ENCODE measurements around the gene RAP1GAP2.

The RAP1GAP2 gene

GRCh38 chr17:2802574-2802973 is 6.3 kb downstream of the RAP1GAP2 start:
- H2BK120ac ChIP-seq (ENCODE audit: insufficient read depth, low read length, poor library complexity): no peak overlapping the region
- no peaks in the 10 kb centered on the region for H3K79me2 ChIP-seq (ENCODE audit: control insufficient read depth, insufficient read depth, low read length, poor library complexity)
- no peak overlapping the region for H4K12ac ChIP-seq (ENCODE audit: low read depth, low read length)
- no peak overlapping the region for H2AK5ac ChIP-seq (ENCODE audit: low read length)
- H2AFZ ChIP-seq (ENCODE audit: insufficient read depth, low read length, poor library complexity): no peak overlapping the region
- DNase-seq: no peak
- H3K4me3 ChIP-seq (ENCODE audit: low read depth, low read length): no peak overlapping the region
- H2BK12ac ChIP-seq (ENCODE audit: low read length): no peak overlapping the region
- no peaks in the 10 kb centered on the region for H3K27me3 ChIP-seq (ENCODE audit: insufficient read depth, low read length)
- H3K9ac ChIP-seq (ENCODE audit: low read length): no peak overlapping the region
- no peaks in the 10 kb centered on the region for H3K4me1 ChIP-seq (ENCODE audit: control insufficient read depth in 1 of 2, insufficient read depth in 2 of 2, low read length in 2 of 2)
- no peak overlapping the region for H3K4me2 ChIP-seq (ENCODE audit: low read length)
- no peak overlapping the region for H3K14ac ChIP-seq (ENCODE audit: low read length)
- H3K36me3 ChIP-seq (ENCODE audit: control insufficient read depth in 1 of 2, insufficient read depth in 2 of 2, low read length in 2 of 2): no peaks in the 10 kb centered on the region
- peaks cover 2% of the 10 kb centered on the region for H3K9me3 ChIP-seq (ENCODE audit: insufficient read depth, low read depth, low read length)
- WGBS (ENCODE audit: extremely low coverage, insufficient coverage, insufficient read length): no CpG with 5 or more reads among the region's 8 CpGs
- H4K8ac ChIP-seq (ENCODE audit: low read depth, low read length): no peak overlapping the region
- no peak overlapping the region for H3K23ac ChIP-seq (ENCODE audit: low read length)
- H4K91ac ChIP-seq (ENCODE audit: low read depth, low read length): no peak overlapping the region
- no peak overlapping the region for H3K4ac ChIP-seq (ENCODE audit: low read depth, low read length)
- no peak overlapping the region for H3K18ac ChIP-seq (ENCODE audit: low read length)
- no peaks in the 10 kb centered on the region for H3K79me1 ChIP-seq (ENCODE audit: low read length)
- no peak overlapping the region for H2BK5ac ChIP-seq (ENCODE audit: low read depth, low read length, poor library complexity)
- no peak overlapping the region for H3K27ac ChIP-seq (ENCODE audit: low read depth, low read length)

GRCh38 chr17:2803386-2803785 is 7.1 kb downstream of the RAP1GAP2 start:
- no peak overlapping the region for H2BK120ac ChIP-seq (ENCODE audit: insufficient read depth, low read length, poor library complexity)
- H3K79me2 ChIP-seq (ENCODE audit: control insufficient read depth, insufficient read depth, low read length, poor library complexity): no peaks in the 10 kb centered on the region
- H3K79me1 ChIP-seq (ENCODE audit: low read length): no peaks in the 10 kb centered on the region
- no peak overlapping the region for H2AK5ac ChIP-seq (ENCODE audit: low read length)
- no peak overlapping the region for H3K18ac ChIP-seq (ENCODE audit: low read length)
- H3K14ac ChIP-seq (ENCODE audit: low read length): no peak overlapping the region
- no peaks in the 10 kb centered on the region for H3K36me3 ChIP-seq (ENCODE audit: control insufficient read depth in 1 of 2, insufficient read depth in 2 of 2, low read length in 2 of 2)
- no peaks in the 10 kb centered on the region for H3K27me3 ChIP-seq (ENCODE audit: insufficient read depth, low read length)
- no peak overlapping the region for H2BK5ac ChIP-seq (ENCODE audit: low read depth, low read length, poor library complexity)
- H2BK12ac ChIP-seq (ENCODE audit: low read length): no peak overlapping the region
- no peak overlapping the region for H3K9ac ChIP-seq (ENCODE audit: low read length)
- no peak overlapping the region for H3K4ac ChIP-seq (ENCODE audit: low read depth, low read length)
- no peak overlapping the region for H3K23ac ChIP-seq (ENCODE audit: low read length)
- H3K4me2 ChIP-seq (ENCODE audit: low read length): no peak overlapping the region
- H3K27ac ChIP-seq (ENCODE audit: low read depth, low read length): no peak overlapping the region
- no peak for DNase-seq
- WGBS (ENCODE audit: extremely low coverage, insufficient coverage, insufficient read length): no CpG with 5 or more reads among the region's 14 CpGs
- no peak overlapping the region for H4K91ac ChIP-seq (ENCODE audit: low read depth, low read length)
- no peak overlapping the region for H4K12ac ChIP-seq (ENCODE audit: low read depth, low read length)
- no peak overlapping the region for H3K4me3 ChIP-seq (ENCODE audit: low read depth, low read length)
- H4K8ac ChIP-seq (ENCODE audit: low read depth, low read length): no peak overlapping the region
- no peaks in the 10 kb centered on the region for H3K9me3 ChIP-seq (ENCODE audit: insufficient read depth, low read depth, low read length)
- no peaks in the 10 kb centered on the region for H3K4me1 ChIP-seq (ENCODE audit: control insufficient read depth in 1 of 2, insufficient read depth in 2 of 2, low read length in 2 of 2)
- no peak overlapping the region for H2AFZ ChIP-seq (ENCODE audit: insufficient read depth, low read length, poor library complexity)

- H3K9me3 ChIP-seq (ENCODE audit: insufficient read depth, low read depth, low read length): no peaks in the 10 kb centered on the region
- no peak overlapping the region for H3K9ac ChIP-seq (ENCODE audit: low read length)
- no peaks in the 10 kb centered on the region for H3K36me3 ChIP-seq (ENCODE audit: control insufficient read depth in 1 of 2, insufficient read depth in 2 of 2, low read length in 2 of 2)
- no peak overlapping the region for H3K23ac ChIP-seq (ENCODE audit: low read length)
- no peak for DNase-seq
- no peak overlapping the region for H4K8ac ChIP-seq (ENCODE audit: low read depth, low read length)
- no peaks in the 10 kb centered on the region for H3K79me1 ChIP-seq (ENCODE audit: low read length)
- H4K12ac ChIP-seq (ENCODE audit: low read depth, low read length): no peak overlapping the region
- no peak overlapping the region for H2BK12ac ChIP-seq (ENCODE audit: low read length)
- no peak overlapping the region for H2AK5ac ChIP-seq (ENCODE audit: low read length)
- H2BK120ac ChIP-seq (ENCODE audit: insufficient read depth, low read length, poor library complexity): no peak overlapping the region
- no peak overlapping the region for H4K91ac ChIP-seq (ENCODE audit: low read depth, low read length)
- WGBS (ENCODE audit: extremely low coverage, insufficient coverage, insufficient read length): no CpG with 5 or more reads among the region's 4 CpGs
- no peak overlapping the region for H3K4me3 ChIP-seq (ENCODE audit: low read depth, low read length)
- H3K27ac ChIP-seq (ENCODE audit: low read depth, low read length): no peak overlapping the region
- no peak overlapping the region for H3K4ac ChIP-seq (ENCODE audit: low read depth, low read length)
- no peak overlapping the region for H3K18ac ChIP-seq (ENCODE audit: low read length)
- no peak overlapping the region for H2AFZ ChIP-seq (ENCODE audit: insufficient read depth, low read length, poor library complexity)
- no peaks in the 10 kb centered on the region for H3K27me3 ChIP-seq (ENCODE audit: insufficient read depth, low read length)
- H3K4me1 ChIP-seq (ENCODE audit: control insufficient read depth in 1 of 2, insufficient read depth in 2 of 2, low read length in 2 of 2): no peaks in the 10 kb centered on the region
- H3K14ac ChIP-seq (ENCODE audit: low read length): no peak overlapping the region
- H3K79me2 ChIP-seq (ENCODE audit: control insufficient read depth, insufficient read depth, low read length, poor library complexity): no peaks in the 10 kb centered on the region
- no peak overlapping the region for H2BK5ac ChIP-seq (ENCODE audit: low read depth, low read length, poor library complexity)
- no peak overlapping the region for H3K4me2 ChIP-seq (ENCODE audit: low read length)
Observed at GRCh38 chr17:2803971-2804370, 7.7 kb downstream of the RAP1GAP2 start.

GRCh38 chr17:2804912-2805311 is 8.7 kb downstream of the RAP1GAP2 start:
- no peak overlapping the region for H4K8ac ChIP-seq (ENCODE audit: low read depth, low read length)

More at GRCh38 chr17:2804912-2805311, 8.7 kb downstream of the RAP1GAP2 start:
- no peak overlapping the region for H3K9ac ChIP-seq (ENCODE audit: low read length)
- no peaks in the 10 kb centered on the region for H3K36me3 ChIP-seq (ENCODE audit: control insufficient read depth in 1 of 2, insufficient read depth in 2 of 2, low read length in 2 of 2)
- no peak overlapping the region for H3K14ac ChIP-seq (ENCODE audit: low read length)
- no peak for DNase-seq
- no peak overlapping the region for H3K27ac ChIP-seq (ENCODE audit: low read depth, low read length)
- H2BK12ac ChIP-seq (ENCODE audit: low read length): no peak overlapping the region
- H2BK5ac ChIP-seq (ENCODE audit: low read depth, low read length, poor library complexity): no peak overlapping the region
- no peaks in the 10 kb centered on the region for H3K27me3 ChIP-seq (ENCODE audit: insufficient read depth, low read length)
- H3K18ac ChIP-seq (ENCODE audit: low read length): no peak overlapping the region
- no peaks in the 10 kb centered on the region for H3K9me3 ChIP-seq (ENCODE audit: insufficient read depth, low read depth, low read length)
- H3K23ac ChIP-seq (ENCODE audit: low read length): no peak overlapping the region
- H2BK120ac ChIP-seq (ENCODE audit: insufficient read depth, low read length, poor library complexity): no peak overlapping the region
- no peak overlapping the region for H3K4me3 ChIP-seq (ENCODE audit: low read depth, low read length)
- H3K79me1 ChIP-seq (ENCODE audit: low read length): no peaks in the 10 kb centered on the region
- no peak overlapping the region for H2AFZ ChIP-seq (ENCODE audit: insufficient read depth, low read length, poor library complexity)
- no peaks in the 10 kb centered on the region for H3K79me2 ChIP-seq (ENCODE audit: control insufficient read depth, insufficient read depth, low read length, poor library complexity)
- WGBS (ENCODE audit: extremely low coverage, insufficient coverage, insufficient read length): no CpG with 5 or more reads among the region's 7 CpGs
- H4K91ac ChIP-seq (ENCODE audit: low read depth, low read length): no peak overlapping the region
- H4K12ac ChIP-seq (ENCODE audit: low read depth, low read length): no peak overlapping the region
- no peak overlapping the region for H3K4ac ChIP-seq (ENCODE audit: low read depth, low read length)
- H2AK5ac ChIP-seq (ENCODE audit: low read length): no peak overlapping the region
- no peak overlapping the region for H3K4me2 ChIP-seq (ENCODE audit: low read length)
- no peaks in the 10 kb centered on the region for H3K4me1 ChIP-seq (ENCODE audit: control insufficient read depth in 1 of 2, insufficient read depth in 2 of 2, low read length in 2 of 2)
